SU-DHL-6 (cell line): ENCODE results near the gene LPXN.

Experiments used
- CTCF ChIP-seq: fragments of 200-600 bp; sonication (generic); IDR thresholded peaks from one replicate; pipeline ENCODE4 v1.5.1; 2017; ENCODE audit warnings: antibody characterized with exemption, mild to moderate bottlenecking, low read length, moderate library complexity; ENCODE audit not compliant: insufficient read depth, poor library complexity, severe bottlenecking
- EZH2phosphoT487 ChIP-seq: fragments of 200-600 bp; sonication (generic), shearing (Covaris generic); conservative IDR thresholded peaks from 2 replicates; pipeline ENCODE4 v1.6.1; 2018; ENCODE audit warnings: mild to moderate bottlenecking, antibody characterized with exemption, low read length, moderate library complexity, mixed read lengths

- no peak for TF ChIP-seq CTCF
- no peak for TF ChIP-seq EZH2phosphoT487
Observed at GRCh38 chr11:58582437-58582836, 6.8 kb upstream of the LPXN start.
